Cardiac septum (tissue), 1 donor: ENCODE data around the gene ANO6. TPM values are rescaled to one million over a fixed set of nuclear protein-coding genes. Genes with fewer than 3 reads are reported as not detected.
"Not testable (repeated sequence)": the region's sequence is repeated elsewhere in the genome, so short reads cannot be mapped to it uniquely, and the experiment has no call there.

Experiments used
- DNase-seq: peaks from one replicate; pipeline ENCODE4 v3.0.0-alpha.2; 2020; ENCODE audit warnings: low spot score
- intact Hi-C: fragments of 100-400 bp; cut with DNase I; formaldehyde crosslinking; loops from one replicate; pipeline ENCODE4 v1.14.0; 2022
- long read RNA-seq: library from polyadenylated mRNA; unstranded; transcript quantifications from one replicate; pipeline ENCODE4 v2.0.0, GENCODE V29; 2021
- total RNA-seq: library from RNA; stranded (reverse); fragmentation: NEBNext Ultra II Directional; extraction: Animal tissue kit (Norgen Biotek cat#: 25700); gene quantifications from one replicate; pipeline ENCODE4 v1.2.1, GENCODE V29; 2021
- donor health status: DM: no; HTN: no; CAD: no.

Gene ANO6
- total RNA-seq = 49.0 TPM
- long read RNA-seq, full-length matches to known transcripts = 3 of 36 reads
- long read RNA-seq, partial matches to known transcripts = 10 of 36 reads
- long read RNA-seq, other reads (novel, unspliced or antisense) = 23 of 36 reads

- peak; percentile 96 for DNase-seq
- intact Hi-C loops = loop anchor here (1.0 to 5.0 kb wide), 4 partner anchors 16 to 512 kb away; partner anchors contain the start of gene ARID2
These were observed at the start of gene ANO6 for GRCh38 chr12:45215419-45216229. TSS of gene ANO6 (plus strand) at chr12:45216095. CDS start at chr12:45216322, 227 bp downstream.

- no peak for DNase-seq
- intact Hi-C loops = no loop called here
These were observed 46.9 kb upstream of the ANO6 start for GRCh38 chr12:45168976-45169375.

- intact Hi-C loops = loop anchor here (5.0 to 10.0 kb wide), 2 partner anchors 217 to 564 kb away; no protein-coding TSS in a partner anchor
- DNase-seq = peak; percentile 79
These were observed 45.3 kb upstream of the ANO6 start for GRCh38 chr12:45170456-45171042.

GRCh38 chr12:45173293-45173692 is 42.6 kb upstream of the ANO6 start:
- not testable (repeated sequence) for DNase-seq
- intact Hi-C loops = loop anchor here (5.0 to 10.0 kb wide), 2 partner anchors 214 to 562 kb away; no protein-coding TSS in a partner anchor

GRCh38 chr12:45174595-45174994 is 41.3 kb upstream of the ANO6 start:
- DNase-seq = no peak
- intact Hi-C loops = loop anchor here (5.0 to 10.0 kb wide), 2 partner anchors 213 to 560 kb away; no protein-coding TSS in a partner anchor

- DNase-seq = no peak
- intact Hi-C loops = loop anchor here (10.0 kb wide), 1 partner anchor 556 kb away; no protein-coding TSS in a partner anchor
These were observed 37.1 kb upstream of the ANO6 start for GRCh38 chr12:45178771-45179170.

- intact Hi-C loops = no loop called here
- no peak for DNase-seq
These were observed 33.4 kb upstream of the ANO6 start for GRCh38 chr12:45182511-45182910.

GRCh38 chr12:45183246-45183645 is 32.6 kb upstream of the ANO6 start:
- intact Hi-C loops = no loop called here
- DNase-seq = no peak

- no peak for DNase-seq
- intact Hi-C loops = no loop called here
These were observed 31.5 kb upstream of the ANO6 start for GRCh38 chr12:45184147-45184963.

- intact Hi-C loops = no loop called here
- no peak for DNase-seq
These were observed 29.1 kb upstream of the ANO6 start for GRCh38 chr12:45186762-45187161.

- intact Hi-C loops = no loop called here
- no peak for DNase-seq
These were observed 26.0 kb upstream of the ANO6 start for GRCh38 chr12:45189766-45190403.

GRCh38 chr12:45191239-45191638 is 24.7 kb upstream of the ANO6 start:
- no peak for DNase-seq
- intact Hi-C loops = no loop called here

- intact Hi-C loops = no loop called here
- no peak for DNase-seq
These were observed 23.2 kb upstream of the ANO6 start for GRCh38 chr12:45192707-45193106.

- no peak for DNase-seq
- intact Hi-C loops = no loop called here
These were observed 15.3 kb upstream of the ANO6 start for GRCh38 chr12:45200491-45201043.

GRCh38 chr12:45203767-45204166 is 12.1 kb upstream of the ANO6 start:
- DNase-seq = no peak
- intact Hi-C loops = no loop called here

GRCh38 chr12:45204757-45205156 is 11.1 kb upstream of the ANO6 start:
- intact Hi-C loops = no loop called here
- DNase-seq = no peak

GRCh38 chr12:45205165-45205825 is 10.6 kb upstream of the ANO6 start:
- intact Hi-C loops = no loop called here
- DNase-seq = no peak
